ENCODE data around the gene DPYSL4.

DNA sequence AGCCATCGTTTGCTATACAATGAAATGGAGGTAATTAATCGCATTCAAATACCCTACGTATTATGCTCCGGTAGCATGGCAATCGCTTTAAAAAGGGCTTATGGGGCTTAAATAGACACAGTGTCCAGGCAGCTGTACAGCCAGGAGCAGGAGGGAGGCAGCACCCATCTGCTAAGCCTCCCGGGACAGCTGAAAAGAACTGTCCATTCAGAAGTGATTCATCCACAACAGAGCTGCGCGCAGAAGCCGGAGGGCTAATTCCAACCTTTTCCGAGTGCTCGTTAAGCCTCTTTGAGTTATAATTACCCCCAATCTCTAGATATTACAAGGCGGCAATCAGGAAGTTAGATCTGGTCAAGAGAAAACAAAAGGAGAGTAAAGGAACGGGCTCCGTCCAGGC lies 58.3 kb downstream of the DPYSL4 start:
- TF ChIP-seq POLR2AphosphoS5 (IDR thresholded peaks at IDR 0.05; ENCODE audit: low read depth, low read length) = no peak
- TF ChIP-seq, protein P1, sequence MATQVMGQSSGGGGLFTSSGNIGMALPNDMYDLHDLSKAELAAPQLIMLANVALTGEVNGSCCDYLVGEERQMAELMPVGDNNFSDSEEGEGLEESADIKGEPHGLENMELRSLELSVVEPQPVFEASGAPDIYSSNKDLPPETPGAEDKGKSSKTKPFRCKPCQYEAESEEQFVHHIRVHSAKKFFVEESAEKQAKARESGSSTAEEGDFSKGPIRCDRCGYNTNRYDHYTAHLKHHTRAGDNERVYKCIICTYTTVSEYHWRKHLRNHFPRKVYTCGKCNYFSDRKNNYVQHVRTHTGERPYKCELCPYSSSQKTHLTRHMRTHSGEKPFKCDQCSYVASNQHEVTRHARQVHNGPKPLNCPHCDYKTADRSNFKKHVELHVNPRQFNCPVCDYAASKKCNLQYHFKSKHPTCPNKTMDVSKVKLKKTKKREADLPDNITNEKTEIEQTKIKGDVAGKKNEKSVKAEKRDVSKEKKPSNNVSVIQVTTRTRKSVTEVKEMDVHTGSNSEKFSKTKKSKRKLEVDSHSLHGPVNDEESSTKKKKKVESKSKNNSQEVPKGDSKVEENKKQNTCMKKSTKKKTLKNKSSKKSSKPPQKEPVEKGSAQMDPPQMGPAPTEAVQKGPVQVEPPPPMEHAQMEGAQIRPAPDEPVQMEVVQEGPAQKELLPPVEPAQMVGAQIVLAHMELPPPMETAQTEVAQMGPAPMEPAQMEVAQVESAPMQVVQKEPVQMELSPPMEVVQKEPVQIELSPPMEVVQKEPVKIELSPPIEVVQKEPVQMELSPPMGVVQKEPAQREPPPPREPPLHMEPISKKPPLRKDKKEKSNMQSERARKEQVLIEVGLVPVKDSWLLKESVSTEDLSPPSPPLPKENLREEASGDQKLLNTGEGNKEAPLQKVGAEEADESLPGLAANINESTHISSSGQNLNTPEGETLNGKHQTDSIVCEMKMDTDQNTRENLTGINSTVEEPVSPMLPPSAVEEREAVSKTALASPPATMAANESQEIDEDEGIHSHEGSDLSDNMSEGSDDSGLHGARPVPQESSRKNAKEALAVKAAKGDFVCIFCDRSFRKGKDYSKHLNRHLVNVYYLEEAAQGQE (IDR thresholded peaks at IDR 0.05; ENCODE audit: insufficient read depth in 1 of 2, low read depth in 2 of 2, low read length in 2 of 2) = no peak

Data from PFSK-1 (cell line).